ENCODE measurements around the gene TNIK.

Gene TNIK

DNA sequence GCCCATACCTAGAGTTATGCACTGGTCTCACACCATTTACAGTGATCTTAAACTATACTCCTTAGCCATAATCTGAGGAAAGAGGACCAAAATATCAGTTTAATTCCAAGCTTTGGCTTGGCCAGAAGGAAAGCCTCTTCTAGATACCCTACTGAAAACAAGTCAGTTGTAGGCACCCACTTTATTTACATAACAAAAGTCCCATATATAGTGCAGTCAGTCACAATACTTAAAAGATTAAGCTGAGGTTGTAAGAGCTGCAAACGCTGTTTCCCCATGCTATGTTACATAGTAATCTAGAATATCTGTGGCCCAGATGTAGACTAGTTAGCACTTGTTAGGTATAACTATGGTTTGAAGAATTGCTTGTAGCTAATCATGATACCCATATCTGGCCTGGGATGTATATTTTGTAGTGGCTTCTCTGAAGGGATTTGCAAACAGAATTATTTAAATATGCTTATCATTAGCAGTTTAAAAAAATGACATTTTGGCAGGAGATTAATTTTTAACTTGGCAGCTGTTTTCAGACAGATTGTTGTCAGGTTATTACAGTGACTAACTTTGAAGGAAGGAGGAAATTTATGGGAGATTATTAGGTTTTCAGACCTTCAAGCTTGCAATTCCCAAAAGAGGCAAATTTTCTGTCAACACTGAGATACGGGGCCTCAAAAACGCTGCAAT, 273.2 kb downstream of the TNIK start:
- DNase-seq (ENCODE audit: low spot score): no peak

DNA sequence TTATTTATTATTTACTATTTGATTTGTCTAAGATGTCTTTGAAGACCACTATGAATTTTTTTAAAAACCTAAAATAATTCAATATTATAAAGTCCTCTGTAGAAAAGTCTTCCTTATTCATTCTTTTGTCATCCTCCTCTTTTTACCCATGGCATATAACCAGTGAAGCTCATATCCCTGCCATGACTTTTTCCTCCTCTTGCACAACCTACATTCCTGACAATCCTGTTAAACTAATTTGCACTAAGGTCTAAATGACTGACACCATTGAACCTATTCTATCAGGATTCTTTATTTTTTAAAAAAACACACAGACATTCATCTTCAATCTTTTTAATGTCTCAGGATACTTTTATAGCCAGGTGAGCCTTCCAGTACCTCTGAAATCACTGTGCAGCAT, 273.8 kb downstream of the TNIK start:
- DNase-seq (ENCODE audit: low spot score): no peak

GRCh38 chr3:171185959-171186358, 274.2 kb downstream of the TNIK start:
- no peak for DNase-seq (ENCODE audit: low spot score)

DNA sequence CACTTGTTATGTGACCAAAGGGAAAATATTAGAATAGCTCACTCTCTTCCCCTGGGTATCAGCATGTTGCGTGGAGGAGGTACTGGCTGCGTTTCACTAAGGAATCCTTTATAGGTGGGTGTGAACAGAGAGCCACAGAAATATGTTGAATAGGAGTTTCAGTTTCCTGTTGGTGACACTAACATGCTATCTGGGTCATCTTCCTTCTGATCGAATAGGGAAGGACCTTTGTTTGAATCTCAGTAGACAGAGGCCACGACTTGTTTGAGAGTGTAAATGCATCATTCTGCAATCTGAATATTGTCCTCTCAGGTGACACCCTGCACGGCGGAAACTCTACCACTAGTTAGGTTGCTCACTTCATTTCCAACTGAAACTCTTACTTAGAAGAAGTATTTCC, 275.8 kb downstream of the TNIK start:
- DNase-seq (ENCODE audit: low spot score): no peak

DNA sequence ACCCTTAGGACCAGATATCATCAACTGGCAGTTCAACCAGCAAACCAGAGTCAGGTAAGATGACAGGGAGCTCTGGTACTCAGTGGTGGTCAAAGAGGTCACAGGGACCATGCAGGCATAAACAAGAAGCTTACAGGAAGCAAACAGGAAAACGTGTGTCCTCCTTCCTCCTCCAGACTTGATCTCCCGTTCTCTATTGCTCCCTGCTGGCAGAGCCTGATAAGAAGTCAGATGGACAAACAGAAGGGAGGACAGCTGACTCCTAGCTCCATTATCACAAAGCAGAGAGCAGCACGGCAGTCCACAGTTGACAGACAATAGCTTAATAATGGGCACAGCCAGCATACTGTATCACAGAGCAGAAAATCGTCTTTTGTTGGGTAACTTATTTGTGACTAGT, 277.2 kb downstream of the TNIK start:
- DNase-seq (ENCODE audit: low spot score): peak; percentile 36

DNA sequence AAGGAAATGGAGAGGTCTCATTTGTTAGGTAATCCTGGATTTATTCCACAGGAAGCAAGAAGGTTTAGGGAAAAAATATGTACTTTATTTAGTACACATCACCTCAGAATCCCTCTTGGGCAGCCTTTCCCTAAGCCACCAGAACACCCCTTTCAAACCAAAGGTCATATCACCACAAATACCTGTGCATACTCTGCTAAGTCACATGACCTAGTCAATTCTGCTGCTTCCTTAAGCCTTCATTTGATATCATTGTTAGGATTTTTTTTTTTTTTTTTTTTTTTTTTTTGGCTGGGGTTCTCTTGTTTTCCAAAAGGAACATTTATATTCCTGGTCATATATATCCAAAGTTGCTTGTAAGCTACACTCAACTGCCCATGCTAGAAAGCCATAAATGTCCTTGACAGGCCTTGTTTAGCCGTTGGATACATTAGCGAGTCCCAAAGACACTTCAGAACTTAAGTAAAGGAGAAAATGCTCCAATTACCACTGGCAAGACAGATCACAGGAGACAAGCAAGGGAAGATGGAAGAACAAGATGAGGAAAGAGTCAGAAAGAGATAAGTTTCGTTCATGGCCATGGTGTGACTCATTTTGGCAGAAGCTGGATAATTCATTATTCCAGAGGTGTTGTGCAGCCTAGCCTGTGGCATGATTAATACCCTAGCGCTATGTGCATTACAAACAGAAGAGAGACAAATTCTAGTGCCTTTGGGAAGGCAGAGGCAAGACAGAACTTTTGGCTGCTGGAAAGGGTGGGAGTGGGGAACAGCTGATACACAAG, 278.1 kb downstream of the TNIK start:
- no peak for DNase-seq (ENCODE audit: low spot score)

GRCh38 chr3:171178714-171179113, 281.5 kb downstream of the TNIK start:
- DNase-seq (ENCODE audit: low spot score): no peak

DNA sequence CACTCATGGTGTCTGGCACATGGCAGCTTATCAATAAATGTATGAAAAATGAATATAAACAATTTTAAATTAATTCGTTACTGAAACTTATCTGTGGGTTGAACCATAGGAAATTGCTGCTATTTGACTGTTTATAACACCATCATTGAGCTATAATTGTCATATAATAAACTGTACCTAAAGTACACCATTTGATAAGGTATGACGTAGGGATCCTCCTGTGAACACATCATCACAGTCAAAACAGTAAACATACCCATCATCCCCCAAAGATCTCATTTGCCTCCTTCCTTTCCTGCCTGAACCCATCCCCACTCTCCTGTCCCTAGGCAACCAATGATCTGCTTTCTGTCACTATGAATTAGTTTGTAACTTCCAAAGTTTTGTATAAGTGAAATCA, 282.7 kb downstream of the TNIK start:
- no peak for DNase-seq (ENCODE audit: low spot score)

DNA sequence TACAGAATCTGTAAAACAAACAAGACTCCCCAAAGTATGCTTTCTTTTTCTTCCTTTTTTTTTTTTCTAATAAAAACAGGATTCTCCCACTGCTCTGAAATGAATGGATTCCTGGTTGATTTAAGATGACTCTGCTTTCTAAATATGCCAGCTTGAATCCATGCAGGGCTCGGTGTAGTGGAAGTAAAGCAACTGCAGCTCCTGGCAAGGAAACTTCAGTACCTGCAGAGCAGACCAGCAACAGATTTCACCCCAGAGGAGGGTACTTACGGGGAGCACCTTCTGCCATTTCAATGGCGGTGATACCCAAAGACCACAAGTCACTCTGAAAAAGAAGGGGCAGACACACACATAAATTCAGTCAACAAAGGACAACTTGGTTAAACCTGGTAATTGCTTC, 283.1 kb downstream of the TNIK start:
- no peak for DNase-seq (ENCODE audit: low spot score)

- no peak for DNase-seq (ENCODE audit: low spot score)
Observed at GRCh38 chr3:171176244-171176933, 283.8 kb downstream of the TNIK start.

- DNase-seq (ENCODE audit: low spot score): no peak
Observed at GRCh38 chr3:171175741-171176234, 284.4 kb downstream of the TNIK start.

DNA sequence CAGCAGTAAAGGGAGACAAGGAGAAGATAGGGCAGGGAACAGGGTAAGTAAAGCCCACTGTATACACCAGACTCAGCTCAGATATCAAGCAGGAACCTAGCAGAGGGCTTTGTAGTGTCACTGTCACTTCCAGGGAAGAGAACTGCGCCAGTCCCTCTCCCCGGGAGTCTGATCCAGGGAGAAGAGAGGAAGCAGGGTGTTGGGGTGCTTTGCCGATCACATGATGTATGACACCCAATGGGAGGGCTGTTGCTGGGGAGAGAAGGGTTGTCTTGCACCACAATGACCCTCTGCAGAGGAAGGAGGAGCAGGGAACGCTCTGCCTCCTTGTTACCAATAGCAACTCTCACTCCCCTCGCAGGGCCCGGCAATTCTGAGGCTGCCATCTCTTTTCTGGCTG, 286.5 kb downstream of the TNIK start:
- DNase-seq (ENCODE audit: low spot score): no peak

DNA sequence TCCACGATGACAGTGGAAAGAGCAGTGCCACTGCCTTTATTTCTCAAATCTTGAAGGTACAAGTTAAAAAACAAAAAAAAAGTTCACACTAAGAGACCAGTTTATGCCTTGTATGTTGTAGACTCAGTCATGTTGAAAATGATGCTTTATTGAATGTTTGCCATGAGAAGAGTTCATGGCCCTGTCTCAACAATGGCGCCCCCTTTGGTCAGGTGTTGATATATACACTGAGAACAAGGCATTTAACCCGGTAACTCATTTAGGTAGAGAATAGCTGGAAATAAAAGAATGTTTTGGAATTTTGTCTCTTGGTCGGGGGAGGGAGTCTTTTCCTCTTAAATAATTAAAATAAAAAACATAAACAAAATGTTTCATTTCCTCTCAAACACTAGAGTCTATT, 288.1 kb downstream of the TNIK start:
- peak; percentile 21 for DNase-seq (ENCODE audit: low spot score)

GRCh38 chr3:171169866-171170265, 290.3 kb downstream of the TNIK start:
- no peak for DNase-seq (ENCODE audit: low spot score)

GRCh38 chr3:171169443-171169842, 290.8 kb downstream of the TNIK start:
- no peak for DNase-seq (ENCODE audit: low spot score)

DNA sequence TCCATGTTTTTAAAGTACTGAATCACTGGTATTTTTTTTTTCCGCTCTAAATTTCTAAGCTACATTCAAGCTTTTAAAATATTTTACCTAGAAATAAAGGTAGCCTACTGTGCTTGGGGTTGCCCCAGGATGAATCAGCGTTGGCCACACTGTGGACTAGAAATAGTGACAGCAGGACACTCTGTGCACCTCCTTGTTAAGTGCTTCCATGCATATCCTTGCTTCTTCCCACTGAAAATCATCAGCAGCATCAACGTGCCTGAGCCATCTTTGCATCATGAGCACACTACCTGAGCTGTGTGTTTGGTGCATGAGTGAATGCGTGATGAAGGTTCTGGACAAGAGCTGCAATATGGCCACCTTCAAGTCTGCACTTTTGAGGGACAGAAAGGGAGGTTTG, 291.7 kb downstream of the TNIK start:
- no peak for DNase-seq (ENCODE audit: low spot score)

- no peak for DNase-seq (ENCODE audit: low spot score)
Observed at GRCh38 chr3:171168086-171168485, 292.1 kb downstream of the TNIK start.

- DNase-seq (ENCODE audit: low spot score): no peak
Observed at GRCh38 chr3:171165983-171166382, 294.2 kb downstream of the TNIK start.

DNA sequence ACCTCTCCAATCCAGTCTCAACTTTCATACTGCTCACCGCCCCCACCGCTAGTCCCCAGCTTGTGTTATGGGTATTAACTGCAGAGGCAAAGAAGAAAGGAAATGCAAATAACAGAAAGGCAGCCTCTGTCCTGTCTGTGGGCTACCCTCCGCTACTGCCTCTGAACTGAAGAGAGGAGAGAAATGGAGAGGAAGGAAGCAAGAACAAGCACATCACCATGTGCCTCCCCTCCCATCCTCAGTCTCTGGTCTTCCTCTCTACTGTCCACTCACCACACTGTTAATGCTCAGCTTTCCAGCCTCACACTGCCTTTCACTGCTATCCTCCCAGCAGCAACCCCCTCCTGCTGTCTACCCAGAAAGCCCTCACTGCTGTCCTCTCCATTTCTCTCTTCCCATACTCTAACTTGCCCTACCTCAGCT, 294.7 kb downstream of the TNIK start:
- DNase-seq (ENCODE audit: low spot score): no peak

GRCh38 chr3:171164067-171164465, 296.1 kb downstream of the TNIK start:
- DNase-seq (ENCODE audit: low spot score): no peak

- peak; percentile 47 for DNase-seq (ENCODE audit: low spot score)
Observed at GRCh38 chr3:171163101-171164066, 296.8 kb downstream of the TNIK start.

- DNase-seq (ENCODE audit: low spot score): no peak
Observed at GRCh38 chr3:171160325-171160724, 299.9 kb downstream of the TNIK start.
